ENCODE results near the gene CAMTA1.
"Not testable (repeated sequence)": the region's sequence is repeated elsewhere in the genome, so short reads cannot be mapped to it uniquely, and the experiment has no call there.

The CAMTA1 gene

GRCh38 chr1:7379441-7379971 is 594.3 kb downstream of the CAMTA1 start:
- Histone ChIP-seq H3K9ac (ENCODE audit: low read length) (no peak overlapping the region), H3K36me3 (ENCODE audit: low read length) (no peaks in the 10 kb centered on the region), H3K27ac (ENCODE audit: low read depth, low read length) (no peak overlapping the region), H3K9me2 (replicated peaks; ENCODE audit: insufficient read depth, low read length) (no peaks in the 10 kb centered on the region), H3K27me3 (ENCODE audit: low read length) (no peaks in the 10 kb centered on the region), H3K4me3 (ENCODE audit: insufficient read depth, low read length, poor library complexity, severe bottlenecking) (no peak overlapping the region), H4K20me1 (ENCODE audit: low read depth, low read length) (no peaks in the 10 kb centered on the region), H3F3A (ENCODE audit: insufficient read depth) (no peaks in the 10 kb centered on the region), H3K4me2 (ENCODE audit: low read depth, low read length, poor library complexity, severe bottlenecking) (no peak overlapping the region), H2AFZ (ENCODE audit: low read depth, low read length, severe bottlenecking) (no peak overlapping the region), H3K79me2 (ENCODE audit: insufficient read depth, low read length) (no peaks in the 10 kb centered on the region), H3K9me3 (ENCODE audit: insufficient read depth, low read length) (no peaks in the 10 kb centered on the region)
- TF ChIP-seq EZH2phosphoT487 (conservative IDR thresholded peaks at IDR 0.05; ENCODE audit: low read length) (no peak), CTCF (IDR thresholded peaks at IDR 0.05; ENCODE audit: insufficient read depth, low read length, poor library complexity, severe bottlenecking) (no peak)

- H3K9ac ChIP-seq (ENCODE audit: low read length); H3K27ac ChIP-seq (ENCODE audit: low read depth, low read length); H3K36me3 ChIP-seq (ENCODE audit: low read length); H3K9me3 ChIP-seq (ENCODE audit: insufficient read depth, low read length); H3F3A ChIP-seq (ENCODE audit: insufficient read depth); H3K79me2 ChIP-seq (ENCODE audit: insufficient read depth, low read length); H4K20me1 ChIP-seq (ENCODE audit: low read depth, low read length); H2AFZ ChIP-seq (ENCODE audit: low read depth, low read length, severe bottlenecking); H3K4me2 ChIP-seq (ENCODE audit: low read depth, low read length, poor library complexity, severe bottlenecking); H3K9me2 ChIP-seq (replicated peaks; ENCODE audit: insufficient read depth, low read length); H3K27me3 ChIP-seq (ENCODE audit: low read length); H3K4me3 ChIP-seq (ENCODE audit: insufficient read depth, low read length, poor library complexity, severe bottlenecking): not testable (repeated sequence)
Measured at GRCh38 chr1:7380068-7380467, 594.8 kb downstream of the CAMTA1 start.

GRCh38 chr1:7380712-7381111 is 595.5 kb downstream of the CAMTA1 start:
- H3K27ac ChIP-seq (ENCODE audit: low read depth, low read length): no peak overlapping the region
- no peaks in the 10 kb centered on the region for H4K20me1 ChIP-seq (ENCODE audit: low read depth, low read length)

DNA sequence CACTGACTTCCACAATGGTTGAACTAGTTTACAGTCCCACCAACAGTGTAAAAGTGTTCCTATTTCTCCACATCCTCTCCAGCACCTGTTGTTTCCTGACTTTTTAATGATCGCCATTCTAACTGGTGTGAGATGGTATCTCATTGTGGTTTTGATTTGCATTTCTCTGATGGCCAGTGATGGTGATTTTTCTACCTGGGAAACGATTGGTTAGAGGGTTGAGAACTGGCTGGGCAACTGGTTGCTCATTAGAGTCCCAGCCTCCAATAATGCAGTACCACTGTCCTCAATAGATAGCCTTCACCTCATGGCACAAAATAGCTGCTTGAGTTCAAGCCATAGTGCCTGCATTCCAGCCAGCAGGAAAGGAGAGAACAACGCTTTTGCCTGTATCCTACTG is 596.5 kb downstream of the CAMTA1 start:
- not testable (repeated sequence) for H3K27ac ChIP-seq (ENCODE audit: low read depth, low read length); H3K9me3 ChIP-seq (ENCODE audit: insufficient read depth, low read length); H3K4me3 ChIP-seq (ENCODE audit: insufficient read depth, low read length, poor library complexity, severe bottlenecking); H3K27me3 ChIP-seq (ENCODE audit: low read length); H3F3A ChIP-seq (ENCODE audit: insufficient read depth); H3K9ac ChIP-seq (ENCODE audit: low read length); H3K36me3 ChIP-seq (ENCODE audit: low read length); H3K4me2 ChIP-seq (ENCODE audit: low read depth, low read length, poor library complexity, severe bottlenecking); H2AFZ ChIP-seq (ENCODE audit: low read depth, low read length, severe bottlenecking); H3K9me2 ChIP-seq (replicated peaks; ENCODE audit: insufficient read depth, low read length); H3K79me2 ChIP-seq (ENCODE audit: insufficient read depth, low read length); H4K20me1 ChIP-seq (ENCODE audit: low read depth, low read length)

More at GRCh38 chr1:7380712-7381111, 595.5 kb downstream of the CAMTA1 start:
- H3K27me3 ChIP-seq (ENCODE audit: low read length): no peaks in the 10 kb centered on the region
- H2AFZ ChIP-seq (ENCODE audit: low read depth, low read length, severe bottlenecking): no peak overlapping the region
- TF ChIP-seq CTCF (IDR thresholded peaks at IDR 0.05; ENCODE audit: insufficient read depth, low read length, poor library complexity, severe bottlenecking): no peak
- no peak for TF ChIP-seq EZH2phosphoT487 (conservative IDR thresholded peaks at IDR 0.05; ENCODE audit: low read length)
- no peaks in the 10 kb centered on the region for H3K36me3 ChIP-seq (ENCODE audit: low read length)
- no peaks in the 10 kb centered on the region for H3F3A ChIP-seq (ENCODE audit: insufficient read depth)
- no peaks in the 10 kb centered on the region for H3K79me2 ChIP-seq (ENCODE audit: insufficient read depth, low read length)
- no peak overlapping the region for H3K4me3 ChIP-seq (ENCODE audit: insufficient read depth, low read length, poor library complexity, severe bottlenecking)
- H3K9me3 ChIP-seq (ENCODE audit: insufficient read depth, low read length): no peaks in the 10 kb centered on the region
- H3K4me2 ChIP-seq (ENCODE audit: low read depth, low read length, poor library complexity, severe bottlenecking): no peak overlapping the region
- H3K9ac ChIP-seq (ENCODE audit: low read length): no peak overlapping the region
- no peaks in the 10 kb centered on the region for H3K9me2 ChIP-seq (replicated peaks; ENCODE audit: insufficient read depth, low read length)

All from SU-DHL-6 (cell line).